Hippocampal formation (tissue), 2 donors: ENCODE results near the gene WDR20.
"Not testable (repeated sequence)": the region's sequence is repeated elsewhere in the genome, so short reads cannot be mapped to it uniquely, and the experiment has no call there.

ENCODE experiments used
- DNase-seq, 2 donors: peaks; one replicate each; lab custom pipeline; 2025; lab: John Stamatoyannopoulos, UW

The WDR20 gene

GRCh38 chr14:102238766-102239165, 99.1 kb downstream of the WDR20 start:
- DNase-seq: no peak

GRCh38 chr14:102239231-102239630, 99.5 kb downstream of the WDR20 start:
- DNase-seq: no peak

GRCh38 chr14:102240481-102240880, 100.8 kb downstream of the WDR20 start:
- DNase-seq: not testable (repeated sequence)

GRCh38 chr14:102241147-102241546, 101.5 kb downstream of the WDR20 start:
- DNase-seq: no peak

- not testable (repeated sequence) for DNase-seq
Observed at GRCh38 chr14:102243795-102244194, 104.1 kb downstream of the WDR20 start.

- no peak for DNase-seq
Observed at GRCh38 chr14:102246071-102246470, 106.4 kb downstream of the WDR20 start.

GRCh38 chr14:102248121-102248520, 108.4 kb downstream of the WDR20 start:
- DNase-seq: no peak

GRCh38 chr14:102249041-102249440, 109.3 kb downstream of the WDR20 start:
- DNase-seq: no peak

- DNase-seq: no peak
Observed at GRCh38 chr14:102249981-102250380, 110.3 kb downstream of the WDR20 start.

- DNase-seq: no peak
Observed at GRCh38 chr14:102250636-102251035, 110.9 kb downstream of the WDR20 start.

GRCh38 chr14:102251161-102251560, 111.5 kb downstream of the WDR20 start:
- DNase-seq: no peak

GRCh38 chr14:102252834-102253801, 113.4 kb downstream of the WDR20 start:
- DNase-seq: no peak

GRCh38 chr14:102255401-102256190, 115.9 kb downstream of the WDR20 start:
- DNase-seq: no peak

- DNase-seq: no peak
Observed at GRCh38 chr14:102256716-102257115, 117.0 kb downstream of the WDR20 start.

GRCh38 chr14:102258136-102258535, 118.4 kb downstream of the WDR20 start:
- DNase-seq: no peak
